Ishikawa (cell line): Measurements from ENCODE around the gene ACTG2.

Experiments
- CEBPB ChIP-seq: IDR thresholded peaks from 2 replicates; pipeline ENCODE4 v1.6.1; 2012
- CREB1 ChIP-seq: IDR thresholded peaks from 2 replicates; pipeline ENCODE4 v1.6.1; 2012; ENCODE audit warnings: low read depth
- EP300 ChIP-seq: IDR thresholded peaks from 2 replicates; pipeline ENCODE4 v1.6.1; 2012; ENCODE audit warnings: borderline replicate concordance
- NFIC ChIP-seq: IDR thresholded peaks from 2 replicates; pipeline ENCODE4 v1.6.1; 2012
- RAD21 ChIP-seq: IDR thresholded peaks from 2 replicates; pipeline ENCODE4 v1.6.1; 2012; ENCODE audit warnings: low read depth
- TAF1 ChIP-seq: IDR thresholded peaks from 2 replicates; pipeline ENCODE4 v1.6.1; 2012; ENCODE audit warnings: low read depth, mild to moderate bottlenecking
- TEAD4 ChIP-seq: IDR thresholded peaks from 2 replicates; pipeline ENCODE4 v1.6.1; 2012
- YY1 ChIP-seq: IDR thresholded peaks from 2 replicates; pipeline ENCODE4 v1.6.1; 2012; ENCODE audit warnings: low read depth
- TF ChIP-seq, protein P1 (sequence below): IDR thresholded peaks from 2 replicates; pipeline ENCODE4 v1.6.1; 2012; ENCODE audit warnings: low read depth, mild to moderate bottlenecking

DNA sequence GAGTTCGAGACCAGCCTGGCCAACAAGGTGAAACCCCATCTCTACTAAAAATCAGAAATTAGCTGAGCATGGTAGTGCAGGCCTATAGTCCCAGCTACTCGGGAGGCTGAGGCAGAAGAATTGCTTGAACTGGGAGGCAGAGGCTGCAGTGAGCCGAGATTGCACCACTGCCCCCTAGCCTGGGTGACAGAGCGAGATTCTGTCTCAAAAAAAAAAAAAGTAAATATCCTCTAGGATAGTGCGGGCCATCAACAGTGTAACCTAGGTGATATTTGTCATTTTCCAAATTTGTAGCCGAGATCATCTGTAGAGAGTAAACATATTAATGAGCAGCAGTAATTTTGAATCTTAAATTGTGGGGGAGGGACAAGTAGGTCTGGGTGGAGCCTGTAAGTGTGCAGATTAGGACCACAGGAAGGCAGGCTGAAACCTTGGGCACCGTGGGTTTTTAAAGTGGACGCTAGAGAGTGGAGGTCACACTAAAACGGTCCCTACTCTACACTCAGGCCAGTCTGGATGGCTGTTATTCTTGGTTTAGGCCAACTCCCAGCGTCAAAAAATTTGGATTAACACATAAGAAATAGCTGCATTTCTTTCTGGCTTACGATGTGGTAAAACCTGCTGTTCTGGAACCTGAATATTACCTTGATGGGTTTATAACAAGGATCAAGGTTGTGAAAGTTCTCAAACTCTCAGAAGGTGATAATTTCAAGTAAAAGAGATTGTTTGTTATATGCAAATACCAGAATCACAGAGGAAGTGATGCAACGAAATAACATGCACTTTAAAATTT lies 69.2 kb downstream of the ACTG2 start:
- no peak for TF ChIP-seq TAF1
- TF ChIP-seq, protein P1, sequence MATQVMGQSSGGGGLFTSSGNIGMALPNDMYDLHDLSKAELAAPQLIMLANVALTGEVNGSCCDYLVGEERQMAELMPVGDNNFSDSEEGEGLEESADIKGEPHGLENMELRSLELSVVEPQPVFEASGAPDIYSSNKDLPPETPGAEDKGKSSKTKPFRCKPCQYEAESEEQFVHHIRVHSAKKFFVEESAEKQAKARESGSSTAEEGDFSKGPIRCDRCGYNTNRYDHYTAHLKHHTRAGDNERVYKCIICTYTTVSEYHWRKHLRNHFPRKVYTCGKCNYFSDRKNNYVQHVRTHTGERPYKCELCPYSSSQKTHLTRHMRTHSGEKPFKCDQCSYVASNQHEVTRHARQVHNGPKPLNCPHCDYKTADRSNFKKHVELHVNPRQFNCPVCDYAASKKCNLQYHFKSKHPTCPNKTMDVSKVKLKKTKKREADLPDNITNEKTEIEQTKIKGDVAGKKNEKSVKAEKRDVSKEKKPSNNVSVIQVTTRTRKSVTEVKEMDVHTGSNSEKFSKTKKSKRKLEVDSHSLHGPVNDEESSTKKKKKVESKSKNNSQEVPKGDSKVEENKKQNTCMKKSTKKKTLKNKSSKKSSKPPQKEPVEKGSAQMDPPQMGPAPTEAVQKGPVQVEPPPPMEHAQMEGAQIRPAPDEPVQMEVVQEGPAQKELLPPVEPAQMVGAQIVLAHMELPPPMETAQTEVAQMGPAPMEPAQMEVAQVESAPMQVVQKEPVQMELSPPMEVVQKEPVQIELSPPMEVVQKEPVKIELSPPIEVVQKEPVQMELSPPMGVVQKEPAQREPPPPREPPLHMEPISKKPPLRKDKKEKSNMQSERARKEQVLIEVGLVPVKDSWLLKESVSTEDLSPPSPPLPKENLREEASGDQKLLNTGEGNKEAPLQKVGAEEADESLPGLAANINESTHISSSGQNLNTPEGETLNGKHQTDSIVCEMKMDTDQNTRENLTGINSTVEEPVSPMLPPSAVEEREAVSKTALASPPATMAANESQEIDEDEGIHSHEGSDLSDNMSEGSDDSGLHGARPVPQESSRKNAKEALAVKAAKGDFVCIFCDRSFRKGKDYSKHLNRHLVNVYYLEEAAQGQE, result no peak
- TF ChIP-seq EP300, result no peak
- TF ChIP-seq YY1, result no peak
- no peak for TF ChIP-seq RAD21
- TF ChIP-seq NFIC, result no peak
- TF ChIP-seq CREB1, result no peak
- TF ChIP-seq TEAD4, result no peak
- no peak for TF ChIP-seq CEBPB
